SK-N-SH (cell line): ENCODE measurements around the gene FAM228B.

Source experiments
- EP300 ChIP-seq, 2 experiments: IDR thresholded peaks; 2 replicates each; pipeline versions ENCODE4 v1.4.0 to v1.6.1; 2012; ENCODE audit warnings: borderline replicate concordance in 1 of 2, low read depth in 1 of 2, low read length in 1 of 2
- EZH2phosphoT487 ChIP-seq: fragments of 200-600 bp; sonication (generic); IDR thresholded peaks from 2 replicates; pipeline ENCODE4 v1.6.1; 2017; ENCODE audit warnings: low read depth, mixed run types, mild to moderate bottlenecking, antibody characterized with exemption, moderate library complexity, borderline replicate concordance
- GATA2 ChIP-seq: sonication (generic); formaldehyde crosslinking; IDR thresholded peaks from 2 replicates; pipeline ENCODE4 v1.5.0; 2020; ENCODE audit warnings: mild to moderate bottlenecking, missing genetic modification reagents
- RAD21 ChIP-seq: IDR thresholded peaks from 2 replicates; pipeline ENCODE4 v1.6.1; 2012; ENCODE audit warnings: mild to moderate bottlenecking, low read length
- TF ChIP-seq, protein P1 (sequence below): fragments of 200-600 bp; sonication (generic); IDR thresholded peaks from 2 replicates; pipeline ENCODE4 v1.6.1; 2017; ENCODE audit warnings: antibody characterized with exemption, mild to moderate bottlenecking, moderate library complexity
- TF ChIP-seq, protein P2 (sequence below): fragments of 150-350 bp; IDR thresholded peaks from 2 replicates; pipeline ENCODE4 v1.6.1; 2017; ENCODE audit warnings: antibody characterized with exemption, low read length, low read depth, borderline replicate concordance

DNA sequence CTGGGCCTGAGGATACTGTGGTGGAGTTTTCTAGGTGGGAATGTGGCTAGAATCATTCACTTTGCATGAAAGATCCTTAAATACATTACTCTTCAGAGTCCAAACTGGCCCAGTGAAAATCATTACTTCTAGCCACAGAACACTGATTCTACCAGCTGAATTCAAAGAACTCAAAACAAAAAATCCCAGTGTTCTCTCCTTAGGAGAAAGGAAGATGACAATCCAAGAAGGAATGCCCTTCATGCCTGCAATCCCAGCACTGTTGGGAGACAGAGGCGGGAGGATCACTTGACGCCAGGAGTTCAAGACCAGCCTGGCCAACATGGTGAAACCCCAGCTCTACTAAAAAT, 86.8 kb downstream of the FAM228B start:
- TF ChIP-seq RAD21: no peak
- TF ChIP-seq, protein P1, sequence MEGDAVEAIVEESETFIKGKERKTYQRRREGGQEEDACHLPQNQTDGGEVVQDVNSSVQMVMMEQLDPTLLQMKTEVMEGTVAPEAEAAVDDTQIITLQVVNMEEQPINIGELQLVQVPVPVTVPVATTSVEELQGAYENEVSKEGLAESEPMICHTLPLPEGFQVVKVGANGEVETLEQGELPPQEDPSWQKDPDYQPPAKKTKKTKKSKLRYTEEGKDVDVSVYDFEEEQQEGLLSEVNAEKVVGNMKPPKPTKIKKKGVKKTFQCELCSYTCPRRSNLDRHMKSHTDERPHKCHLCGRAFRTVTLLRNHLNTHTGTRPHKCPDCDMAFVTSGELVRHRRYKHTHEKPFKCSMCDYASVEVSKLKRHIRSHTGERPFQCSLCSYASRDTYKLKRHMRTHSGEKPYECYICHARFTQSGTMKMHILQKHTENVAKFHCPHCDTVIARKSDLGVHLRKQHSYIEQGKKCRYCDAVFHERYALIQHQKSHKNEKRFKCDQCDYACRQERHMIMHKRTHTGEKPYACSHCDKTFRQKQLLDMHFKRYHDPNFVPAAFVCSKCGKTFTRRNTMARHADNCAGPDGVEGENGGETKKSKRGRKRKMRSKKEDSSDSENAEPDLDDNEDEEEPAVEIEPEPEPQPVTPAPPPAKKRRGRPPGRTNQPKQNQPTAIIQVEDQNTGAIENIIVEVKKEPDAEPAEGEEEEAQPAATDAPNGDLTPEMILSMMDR: no peak
- no peak for TF ChIP-seq EZH2phosphoT487
- TF ChIP-seq EP300 (IDR thresholded peaks at IDR 0.05; ENCODE audit: borderline replicate concordance in 1 of 2, low read depth in 1 of 2, low read length in 1 of 2): no peak
- TF ChIP-seq, protein P2, sequence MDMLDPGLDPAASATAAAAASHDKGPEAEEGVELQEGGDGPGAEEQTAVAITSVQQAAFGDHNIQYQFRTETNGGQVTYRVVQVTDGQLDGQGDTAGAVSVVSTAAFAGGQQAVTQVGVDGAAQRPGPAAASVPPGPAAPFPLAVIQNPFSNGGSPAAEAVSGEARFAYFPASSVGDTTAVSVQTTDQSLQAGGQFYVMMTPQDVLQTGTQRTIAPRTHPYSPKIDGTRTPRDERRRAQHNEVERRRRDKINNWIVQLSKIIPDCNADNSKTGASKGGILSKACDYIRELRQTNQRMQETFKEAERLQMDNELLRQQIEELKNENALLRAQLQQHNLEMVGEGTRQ: no peak
- TF ChIP-seq GATA2 (CRISPR knock-in tag): no peak
